ENCODE results near the gene ABR.

ABR gene

GRCh38 chr17:965311-965989 is 214.3 kb downstream of the ABR start:
- no peak overlapping the region for H3K4me3 ChIP-seq (ENCODE audit: low read depth, low read length)
- no peak for DNase-seq (ENCODE audit: low read depth)
- TF ChIP-seq CTCF (IDR thresholded peaks at IDR 0.05; ENCODE audit: low read depth, low read length, missing control alignments) = no peak

- no peak overlapping the region for H3K4me3 ChIP-seq (ENCODE audit: low read depth, low read length)
- no peak for DNase-seq (ENCODE audit: low read depth)
- TF ChIP-seq CTCF (IDR thresholded peaks at IDR 0.05; ENCODE audit: low read depth, low read length, missing control alignments) = no peak
Measured at GRCh38 chr17:964876-965275, 214.9 kb downstream of the ABR start.

GRCh38 chr17:962670-963069 is 217.1 kb downstream of the ABR start:
- no peak overlapping the region for H3K4me3 ChIP-seq (ENCODE audit: low read depth, low read length)
- DNase-seq (ENCODE audit: low read depth) = no peak
- TF ChIP-seq CTCF (IDR thresholded peaks at IDR 0.05; ENCODE audit: low read depth, low read length, missing control alignments) = no peak

- H3K4me3 ChIP-seq (ENCODE audit: low read depth, low read length) = no peak overlapping the region
- DNase-seq (ENCODE audit: low read depth) = no peak
- no peak for TF ChIP-seq CTCF (IDR thresholded peaks at IDR 0.05; ENCODE audit: low read depth, low read length, missing control alignments)
Measured at GRCh38 chr17:962166-962565, 217.6 kb downstream of the ABR start.

- TF ChIP-seq CTCF (IDR thresholded peaks at IDR 0.05; ENCODE audit: low read depth, low read length, missing control alignments) = no peak
- DNase-seq (ENCODE audit: low read depth) = no peak
- H3K4me3 ChIP-seq (ENCODE audit: low read depth, low read length) = no peak overlapping the region
Measured at GRCh38 chr17:958712-959451, 220.9 kb downstream of the ABR start.

- H3K4me3 ChIP-seq (ENCODE audit: low read depth, low read length) = no peak overlapping the region
- no peak for DNase-seq (ENCODE audit: low read depth)
- no peak for TF ChIP-seq CTCF (IDR thresholded peaks at IDR 0.05; ENCODE audit: low read depth, low read length, missing control alignments)
Measured at GRCh38 chr17:957856-958421, 221.8 kb downstream of the ABR start.

All from GM12864 (cell line).